Duodenal mucosa (tissue), 2 donors: ENCODE results near the gene HDAC1.

Experiments
- H3K27ac ChIP-seq: one replicate; pipeline ENCODE4 v1.7.0; 2013; ENCODE audit warnings: low read depth, low read length
- H3K27me3 ChIP-seq, 2 donors: one replicate each; pipeline ENCODE4 v1.7.0; 2013; ENCODE audit warnings: low read length in 2 of 2, control low read depth in 1 of 2; ENCODE audit not compliant: insufficient read depth in 2 of 2, control insufficient read depth in 1 of 2
- H3K36me3 ChIP-seq, 2 donors: one replicate each; pipeline ENCODE4 v1.7.0; 2013; ENCODE audit warnings: low read length in 2 of 2, control low read depth in 1 of 2; ENCODE audit not compliant: insufficient read depth in 2 of 2, control insufficient read depth in 1 of 2
- H3K4me1 ChIP-seq, 2 donors: one replicate each; pipeline ENCODE4 v1.7.0; 2013; ENCODE audit warnings: low read length in 2 of 2, control low read depth in 1 of 2; ENCODE audit not compliant: insufficient read depth in 2 of 2, control insufficient read depth in 1 of 2
- H3K4me3 ChIP-seq, 2 donors: one replicate each; pipeline ENCODE4 v1.7.0; 2013; ENCODE audit warnings: low read length in 2 of 2, low read depth in 1 of 2
- H3K9ac ChIP-seq, 2 donors: one replicate each; pipeline ENCODE4 v1.7.0; 2013; ENCODE audit warnings: low read length in 2 of 2, low read depth in 1 of 2
- H3K9me3 ChIP-seq, 2 donors: one replicate each; pipeline ENCODE4 v1.7.0; 2013; ENCODE audit warnings: low read length in 2 of 2, control low read depth in 1 of 2; ENCODE audit not compliant: control insufficient read depth in 1 of 2

Gene HDAC1

DNA sequence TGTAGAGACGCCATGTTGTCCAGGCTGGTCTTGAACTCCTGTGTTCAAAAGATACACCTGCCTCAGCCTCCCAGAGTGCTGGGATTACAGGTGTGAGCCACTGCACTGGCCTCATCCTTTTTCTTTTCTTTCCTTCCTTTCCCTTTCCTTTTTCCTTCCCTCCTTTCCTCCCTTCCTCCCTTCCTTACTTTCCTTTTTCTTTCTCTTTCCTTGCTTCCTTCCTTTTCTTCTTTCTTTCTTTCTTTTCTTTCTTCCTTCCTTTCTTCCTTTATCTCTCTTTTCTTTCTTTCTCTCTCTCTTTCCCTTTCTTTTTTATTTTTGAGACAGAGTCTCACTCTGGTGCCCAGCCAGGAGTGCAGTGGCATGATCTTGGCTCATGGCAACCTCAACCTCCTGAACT lies 64.6 kb downstream of the HDAC1 start:
- Histone ChIP-seq H3K27me3 (no peaks in the 10 kb centered on the region), H3K9me3 (no peaks in the 10 kb centered on the region), H3K4me3 (no peak overlapping the region), H3K9ac (no peak overlapping the region), H3K36me3 (no peaks in the 10 kb centered on the region), H3K27ac (no peak overlapping the region), H3K4me1 (peaks cover 29 to 39% of the 10 kb centered on the region in 2 donors)

- Histone ChIP-seq H3K9me3 (no peaks in the 10 kb centered on the region), H3K27ac (no peak overlapping the region), H3K4me1 (peaks cover 28 to 32% of the 10 kb centered on the region in 2 donors), H3K36me3 (no peaks in the 10 kb centered on the region), H3K27me3 (no peaks in the 10 kb centered on the region), H3K9ac (no peak overlapping the region), H3K4me3 (no peak overlapping the region)
Measured at GRCh38 chr1:32357614-32358013, 65.7 kb downstream of the HDAC1 start.

GRCh38 chr1:32358435-32358834 lies 66.6 kb downstream of the HDAC1 start:
- H3K36me3 ChIP-seq: peaks cover 1 to 2% of the 10 kb centered on the region in 2 donors
- H3K9me3 ChIP-seq: no peaks in the 10 kb centered on the region

GRCh38 chr1:32361308-32361673 lies 69.4 kb downstream of the HDAC1 start:
- peaks cover 16 to 18% of the 10 kb centered on the region in 2 donors for H3K4me1 ChIP-seq
- peaks cover 11 to 28% of the 10 kb centered on the region in 2 donors for H3K36me3 ChIP-seq
- no peaks in the 10 kb centered on the region for H3K9me3 ChIP-seq
- H3K4me3 ChIP-seq: peak overlapping the region in 1 of 2 donors; percentile 10
- H3K27ac ChIP-seq: no peak overlapping the region
- no peaks in the 10 kb centered on the region for H3K27me3 ChIP-seq
- H3K9ac ChIP-seq: no peak overlapping the region

More at GRCh38 chr1:32358435-32358834, 66.6 kb downstream of the HDAC1 start:
- Histone ChIP-seq H3K9ac (no peak overlapping the region), H3K27me3 (no peaks in the 10 kb centered on the region), H3K4me1 (peaks cover 22 to 25% of the 10 kb centered on the region in 2 donors), H3K4me3 (peak overlapping the region in 1 of 2 donors; percentile 4), H3K27ac (no peak overlapping the region)

DNA sequence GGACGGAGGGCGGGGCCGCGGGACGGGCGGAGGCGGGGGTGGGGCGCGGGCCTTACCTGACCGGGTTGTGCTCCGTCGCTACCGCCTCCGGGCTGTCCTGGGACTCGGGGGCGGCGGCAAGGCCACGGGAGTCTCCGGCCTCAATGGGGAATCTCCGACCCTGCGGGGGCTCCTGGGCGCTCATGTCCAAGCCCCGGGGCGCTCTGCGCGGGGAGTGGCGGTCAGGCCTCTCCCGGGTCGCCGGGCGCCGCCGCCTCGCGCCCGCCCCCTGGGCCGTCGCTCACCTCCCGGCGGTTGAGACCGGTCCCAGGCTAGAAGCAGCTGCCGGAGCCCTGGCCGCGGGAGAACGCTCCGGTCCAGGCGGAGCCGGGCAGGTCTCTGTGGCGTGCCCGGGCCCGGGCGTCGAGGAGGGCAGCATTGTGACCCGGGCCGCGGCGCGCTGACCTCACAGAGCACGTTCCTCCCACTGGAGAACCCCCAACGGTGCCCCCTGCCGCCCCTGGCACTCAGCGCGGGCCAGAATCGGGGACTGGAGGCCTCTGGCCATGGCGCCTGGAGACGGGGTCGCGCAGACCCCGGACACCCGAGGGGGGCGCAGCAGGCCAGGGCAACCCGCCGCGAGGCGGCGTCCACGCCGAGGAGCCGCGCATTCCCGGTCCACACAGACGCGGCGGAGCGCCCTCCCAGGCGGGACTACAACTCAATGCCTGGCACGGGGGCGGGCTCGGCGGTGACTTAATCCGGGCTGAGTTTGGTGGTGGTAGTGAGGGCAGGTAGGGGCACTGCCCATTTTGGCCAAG lies 70.0 kb downstream of the HDAC1 start:
- Histone ChIP-seq H3K4me3 (peak overlapping the region; percentile 50 to 53), H3K36me3 (peaks cover 17 to 33% of the 10 kb centered on the region in 2 donors), H3K27ac (no peak overlapping the region), H3K9ac (peak overlapping the region in 1 of 2 donors; percentile 51), H3K4me1 (peaks cover 16 to 18% of the 10 kb centered on the region in 2 donors), H3K27me3 (no peaks in the 10 kb centered on the region), H3K9me3 (no peaks in the 10 kb centered on the region)

DNA sequence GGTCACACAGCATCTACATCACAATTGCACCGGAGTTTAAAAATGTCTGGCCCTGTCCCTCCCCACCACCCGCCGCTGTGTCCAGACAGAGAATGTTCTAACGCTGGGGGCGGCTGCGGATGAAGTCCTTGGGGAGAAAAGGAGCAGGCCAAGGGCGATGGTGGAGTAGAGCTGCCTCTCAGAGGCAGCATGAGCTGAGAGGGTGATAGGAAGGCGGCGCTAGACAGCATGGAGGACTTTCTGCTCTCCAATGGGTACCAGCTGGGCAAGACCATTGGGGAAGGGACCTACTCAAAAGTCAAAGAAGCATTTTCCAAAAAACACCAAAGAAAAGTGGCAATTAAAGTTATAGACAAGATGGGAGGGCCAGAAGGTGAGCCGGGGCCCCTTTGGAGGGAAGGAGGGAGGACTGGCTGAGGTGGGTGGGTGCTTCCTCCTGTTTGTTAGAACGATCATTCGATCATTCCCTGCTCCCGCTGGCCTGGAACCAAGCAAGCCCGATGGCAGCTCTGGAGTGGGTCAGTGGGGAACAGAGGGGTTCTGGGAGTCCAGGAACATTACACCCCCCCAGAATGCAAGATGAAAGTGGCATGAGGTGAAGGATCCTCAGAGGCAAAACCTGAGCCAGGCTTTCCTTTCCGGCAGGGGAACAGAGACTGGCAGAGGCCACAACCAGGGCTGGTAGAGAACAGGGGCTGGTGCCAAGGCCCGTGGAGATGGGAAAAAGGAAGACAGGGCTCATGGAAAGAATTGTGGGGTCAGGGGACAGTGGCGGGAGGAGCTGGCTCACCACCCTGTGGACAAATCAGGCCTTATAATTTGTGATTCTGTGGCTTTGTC lies 70.8 kb downstream of the HDAC1 start, which contains the start of the genes FAM229A and TSSK3:
TSS of gene FAM229A (minus strand) at position 12 of the 840 bp plus-strand sequence. CDS start 394 bp downstream, outside the sequence.
TSS of gene TSSK3 (plus strand) at position 66 of the 840 bp plus-strand sequence. CDS start at position 229, 163 bp downstream.
- H3K4me1 ChIP-seq: peaks cover 11 to 17% of the 10 kb centered on the region in 2 donors
- no peak within 1 kb of the TSS for H3K27ac ChIP-seq
- peak within 1 kb of the TSS in 1 of 2 donors; percentile 51 for H3K9ac ChIP-seq
- no peaks in the 10 kb centered on the region for H3K9me3 ChIP-seq
- no peaks in the 10 kb centered on the region for H3K27me3 ChIP-seq
- H3K4me3 ChIP-seq: peak within 1 kb of the TSS; percentile 50 to 53
- H3K36me3 ChIP-seq: peaks cover 24 to 42% of the 10 kb centered on the region in 2 donors

GRCh38 chr1:32363713-32364112 lies 71.8 kb downstream of the HDAC1 start:
- no peak overlapping the region for H3K9ac ChIP-seq
- no peak overlapping the region for H3K4me3 ChIP-seq
- no peaks in the 10 kb centered on the region for H3K9me3 ChIP-seq
- peaks cover 32 to 52% of the 10 kb centered on the region in 2 donors for H3K36me3 ChIP-seq
- H3K27ac ChIP-seq: no peak overlapping the region
- peaks cover under 1 to 7% of the 10 kb centered on the region in 2 donors for H3K4me1 ChIP-seq
- no peaks in the 10 kb centered on the region for H3K27me3 ChIP-seq

DNA sequence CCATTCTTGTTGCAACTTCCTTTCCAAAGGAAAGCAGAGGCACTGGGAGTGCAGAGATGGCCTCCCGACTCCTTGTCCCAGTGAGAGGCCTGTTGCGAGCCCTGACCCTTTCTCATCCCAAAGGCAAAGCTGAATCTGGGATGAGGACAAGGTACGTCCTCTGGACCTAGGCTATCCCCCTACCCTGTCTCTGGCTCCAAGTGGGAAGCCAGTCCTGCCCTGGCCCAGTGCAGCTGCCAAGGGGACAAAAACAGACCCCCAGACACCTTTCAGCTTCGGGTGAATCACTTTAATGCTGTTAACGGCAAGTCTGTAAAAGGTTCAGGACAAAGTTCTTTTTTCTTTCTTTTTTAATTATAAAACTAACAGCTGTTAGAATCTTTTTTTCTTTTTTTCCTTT lies 73.0 kb downstream of the HDAC1 start:
- peaks cover 32 to 56% of the 10 kb centered on the region in 2 donors for H3K36me3 ChIP-seq
- H3K9me3 ChIP-seq: no peaks in the 10 kb centered on the region
- H3K9ac ChIP-seq: no peak overlapping the region

GRCh38 chr1:32365445-32365844 lies 73.6 kb downstream of the HDAC1 start:
- Histone ChIP-seq H3K9ac (no peak overlapping the region), H3K36me3 (peaks cover 32 to 56% of the 10 kb centered on the region in 2 donors)

More for the DNA sequence above, 73.0 kb downstream of the HDAC1 start:
- no peak overlapping the region for H3K27ac ChIP-seq
- H3K27me3 ChIP-seq: no peaks in the 10 kb centered on the region
- H3K4me1 ChIP-seq: peaks cover 0 to 7% of the 10 kb centered on the region in 2 donors
- no peak overlapping the region for H3K4me3 ChIP-seq

More at GRCh38 chr1:32365445-32365844, 73.6 kb downstream of the HDAC1 start:
- H3K4me1 ChIP-seq: peaks cover 0 to 7% of the 10 kb centered on the region in 2 donors
- no peak overlapping the region for H3K27ac ChIP-seq
- H3K4me3 ChIP-seq: no peak overlapping the region
- no peaks in the 10 kb centered on the region for H3K27me3 ChIP-seq
- no peaks in the 10 kb centered on the region for H3K9me3 ChIP-seq
